Measurements from ENCODE around the gene HEXD.
"Not testable (repeated sequence)": the region's sequence is repeated elsewhere in the genome, so short reads cannot be mapped to it uniquely, and the experiment has no call there.

The HEXD gene

GRCh38 chr17:82408288-82408937 lies 9.7 kb upstream of the HEXD start:
- H3K18ac ChIP-seq (ENCODE audit: low read length) = no peak overlapping the region
- no peaks in the 10 kb centered on the region for H3K36me3 ChIP-seq (ENCODE audit: control insufficient read depth, insufficient read depth, low read length)
- H3K4ac ChIP-seq (ENCODE audit: low read depth, low read length) = no peak overlapping the region
- no peak overlapping the region for H3K23ac ChIP-seq (ENCODE audit: low read length)
- no peaks in the 10 kb centered on the region for H3K27me3 ChIP-seq (ENCODE audit: insufficient read depth, low read length, poor library complexity)
- no peak overlapping the region for H2AK5ac ChIP-seq (ENCODE audit: low read length)
- WGBS (ENCODE audit: extremely low coverage, insufficient coverage, low lambda C conversion rate) = no CpG with 5 or more reads among the region's 15 CpGs
- H3K4me2 ChIP-seq (ENCODE audit: low read length) = no peak overlapping the region
- H3K9ac ChIP-seq (ENCODE audit: low read length) = no peak overlapping the region
- H3K79me2 ChIP-seq (ENCODE audit: control insufficient read depth, insufficient read depth, low read length) = no peaks in the 10 kb centered on the region
- H3K4me1 ChIP-seq (ENCODE audit: control insufficient read depth, low read depth, low read length) = no peaks in the 10 kb centered on the region
- no peak overlapping the region for H2BK15ac ChIP-seq (replicated peaks; ENCODE audit: low read depth)
- H4K5ac ChIP-seq (ENCODE audit: low read length) = no peak overlapping the region
- no peak for DNase-seq
- no peak overlapping the region for H3K27ac ChIP-seq (ENCODE audit: low read depth, low read length)
- no peak overlapping the region for H4K8ac ChIP-seq (ENCODE audit: low read depth, low read length)
- no peak overlapping the region for H2BK120ac ChIP-seq (ENCODE audit: low read depth, low read length)
- no peaks in the 10 kb centered on the region for H3K79me1 ChIP-seq (ENCODE audit: low read length)
- no peak overlapping the region for H3K56ac ChIP-seq (ENCODE audit: low read length)
- no peak overlapping the region for H3K4me3 ChIP-seq (ENCODE audit: low read length)
- H2BK5ac ChIP-seq (ENCODE audit: low read length) = no peak overlapping the region

- Histone ChIP-seq H3K79me2 (ENCODE audit: control insufficient read depth, insufficient read depth, low read length) (no peaks in the 10 kb centered on the region), H2BK120ac (ENCODE audit: low read depth, low read length) (no peak overlapping the region), H2BK5ac (ENCODE audit: low read length) (no peak overlapping the region), H3K18ac (ENCODE audit: low read length) (no peak overlapping the region), H3K9ac (ENCODE audit: low read length) (no peak overlapping the region), H2BK15ac (replicated peaks; ENCODE audit: low read depth) (no peak overlapping the region), H4K8ac (ENCODE audit: low read depth, low read length) (no peak overlapping the region), H3K56ac (ENCODE audit: low read length) (no peak overlapping the region), H3K4ac (ENCODE audit: low read depth, low read length) (no peak overlapping the region), H4K5ac (ENCODE audit: low read length) (no peak overlapping the region), H2AK5ac (ENCODE audit: low read length) (no peak overlapping the region), H3K4me2 (ENCODE audit: low read length) (no peak overlapping the region), H3K27ac (ENCODE audit: low read depth, low read length) (no peak overlapping the region), H3K23ac (ENCODE audit: low read length) (no peak overlapping the region), H3K36me3 (ENCODE audit: control insufficient read depth, insufficient read depth, low read length) (no peaks in the 10 kb centered on the region), H3K4me3 (ENCODE audit: low read length) (no peak overlapping the region), H3K4me1 (ENCODE audit: control insufficient read depth, low read depth, low read length) (no peaks in the 10 kb centered on the region), H3K27me3 (ENCODE audit: insufficient read depth, low read length, poor library complexity) (no peaks in the 10 kb centered on the region), H3K79me1 (ENCODE audit: low read length) (no peaks in the 10 kb centered on the region)
- no peak for DNase-seq
- no CpG with 5 or more reads among the region's 21 CpGs for WGBS (ENCODE audit: extremely low coverage, insufficient coverage, low lambda C conversion rate)
Observed at GRCh38 chr17:82408938-82409318, 9.2 kb upstream of the HEXD start.

- H3K4ac ChIP-seq (ENCODE audit: low read depth, low read length) = no peak overlapping the region
- H2BK120ac ChIP-seq (ENCODE audit: low read depth, low read length) = no peak overlapping the region
- no peak overlapping the region for H2AK5ac ChIP-seq (ENCODE audit: low read length)
- no peak overlapping the region for H4K5ac ChIP-seq (ENCODE audit: low read length)
- no peak overlapping the region for H3K56ac ChIP-seq (ENCODE audit: low read length)
- H3K4me3 ChIP-seq (ENCODE audit: low read length) = no peak overlapping the region
- no peak overlapping the region for H3K27ac ChIP-seq (ENCODE audit: low read depth, low read length)
- H3K79me2 ChIP-seq (ENCODE audit: control insufficient read depth, insufficient read depth, low read length) = no peaks in the 10 kb centered on the region
- no peaks in the 10 kb centered on the region for H3K27me3 ChIP-seq (ENCODE audit: insufficient read depth, low read length, poor library complexity)
- H2BK5ac ChIP-seq (ENCODE audit: low read length) = no peak overlapping the region
- H3K36me3 ChIP-seq (ENCODE audit: control insufficient read depth, insufficient read depth, low read length) = no peaks in the 10 kb centered on the region
- H3K79me1 ChIP-seq (ENCODE audit: low read length) = no peaks in the 10 kb centered on the region
- H3K23ac ChIP-seq (ENCODE audit: low read length) = no peak overlapping the region
- H3K9ac ChIP-seq (ENCODE audit: low read length) = no peak overlapping the region
- H3K18ac ChIP-seq (ENCODE audit: low read length) = no peak overlapping the region
- H4K8ac ChIP-seq (ENCODE audit: low read depth, low read length) = no peak overlapping the region
- no peak for DNase-seq
- no CpG with 5 or more reads among the region's 14 CpGs for WGBS (ENCODE audit: extremely low coverage, insufficient coverage, low lambda C conversion rate)
- H3K4me2 ChIP-seq (ENCODE audit: low read length) = no peak overlapping the region
- no peak overlapping the region for H2BK15ac ChIP-seq (replicated peaks; ENCODE audit: low read depth)
- H3K4me1 ChIP-seq (ENCODE audit: control insufficient read depth, low read depth, low read length) = no peaks in the 10 kb centered on the region
Observed at GRCh38 chr17:82410014-82410716, 8.0 kb upstream of the HEXD start.

GRCh38 chr17:82411396-82412053 lies 6.6 kb upstream of the HEXD start:
- H3K4me1 ChIP-seq (ENCODE audit: control insufficient read depth, low read depth, low read length) = no peaks in the 10 kb centered on the region
- no peak overlapping the region for H2BK15ac ChIP-seq (replicated peaks; ENCODE audit: low read depth)
- H3K27ac ChIP-seq (ENCODE audit: low read depth, low read length) = no peak overlapping the region
- H4K5ac ChIP-seq (ENCODE audit: low read length) = no peak overlapping the region
- H2BK5ac ChIP-seq (ENCODE audit: low read length) = no peak overlapping the region
- H3K23ac ChIP-seq (ENCODE audit: low read length) = no peak overlapping the region
- H3K4me3 ChIP-seq (ENCODE audit: low read length) = no peak overlapping the region
- H3K79me2 ChIP-seq (ENCODE audit: control insufficient read depth, insufficient read depth, low read length) = no peaks in the 10 kb centered on the region
- H2BK120ac ChIP-seq (ENCODE audit: low read depth, low read length) = no peak overlapping the region
- H4K8ac ChIP-seq (ENCODE audit: low read depth, low read length) = no peak overlapping the region
- no peak overlapping the region for H3K4ac ChIP-seq (ENCODE audit: low read depth, low read length)
- H3K36me3 ChIP-seq (ENCODE audit: control insufficient read depth, insufficient read depth, low read length) = no peaks in the 10 kb centered on the region
- H3K4me2 ChIP-seq (ENCODE audit: low read length) = no peak overlapping the region
- no CpG with 5 or more reads among the region's 24 CpGs for WGBS (ENCODE audit: extremely low coverage, insufficient coverage, low lambda C conversion rate)
- no peaks in the 10 kb centered on the region for H3K79me1 ChIP-seq (ENCODE audit: low read length)
- no peak overlapping the region for H3K56ac ChIP-seq (ENCODE audit: low read length)
- no peak for DNase-seq
- no peak overlapping the region for H3K18ac ChIP-seq (ENCODE audit: low read length)
- H2AK5ac ChIP-seq (ENCODE audit: low read length) = no peak overlapping the region
- no peak overlapping the region for H3K9ac ChIP-seq (ENCODE audit: low read length)
- H3K27me3 ChIP-seq (ENCODE audit: insufficient read depth, low read length, poor library complexity) = no peaks in the 10 kb centered on the region

- H2AK5ac ChIP-seq (ENCODE audit: low read length); H3K4me3 ChIP-seq (ENCODE audit: low read length); H3K9ac ChIP-seq (ENCODE audit: low read length); H2BK5ac ChIP-seq (ENCODE audit: low read length); H2BK15ac ChIP-seq (replicated peaks; ENCODE audit: low read depth); H3K23ac ChIP-seq (ENCODE audit: low read length); H3K27me3 ChIP-seq (ENCODE audit: insufficient read depth, low read length, poor library complexity); H3K79me2 ChIP-seq (ENCODE audit: control insufficient read depth, insufficient read depth, low read length); H3K56ac ChIP-seq (ENCODE audit: low read length); H3K18ac ChIP-seq (ENCODE audit: low read length); H3K79me1 ChIP-seq (ENCODE audit: low read length); H2BK120ac ChIP-seq (ENCODE audit: low read depth, low read length); H3K27ac ChIP-seq (ENCODE audit: low read depth, low read length); H3K36me3 ChIP-seq (ENCODE audit: control insufficient read depth, insufficient read depth, low read length); H4K5ac ChIP-seq (ENCODE audit: low read length); H3K4me2 ChIP-seq (ENCODE audit: low read length); H3K4me1 ChIP-seq (ENCODE audit: control insufficient read depth, low read depth, low read length); DNase-seq; H3K4ac ChIP-seq (ENCODE audit: low read depth, low read length); H4K8ac ChIP-seq (ENCODE audit: low read depth, low read length): not testable (repeated sequence)
- no CpG with 5 or more reads among the region's 16 CpGs for WGBS (ENCODE audit: extremely low coverage, insufficient coverage, low lambda C conversion rate)
Observed at GRCh38 chr17:82412081-82412480, 6.1 kb upstream of the HEXD start.

Measured in mesendoderm (in vitro differentiated cells).